ENCODE data around the gene CACNA1H. TPM values are rescaled to one million over a fixed set of nuclear protein-coding genes. Genes with fewer than 3 reads are reported as not detected.

The CACNA1H gene
- total and polyA plus RNA-seq, 11 donors: 1.6 to 14.6 (median 3.2) TPM

- TF ChIP-seq POLR2A (IDR thresholded peaks at IDR 0.05) (no peak), CTCF (IDR thresholded peaks at IDR 0.05) (no peak)
- ATAC-seq (no peak), DNase-seq (no peak)
- no peak overlapping the region for H3K27ac ChIP-seq
- WGBS, 4 donors: 76 to 89% (median 85%) methylated on average over 12 to 17 of the region's 21 CpGs
- intact Hi-C loops (cut with DNase I): no loop called here
- H3K27me3 ChIP-seq: no peaks in the 10 kb centered on the region
- no peaks in the 10 kb centered on the region for H3K36me3 ChIP-seq
- no peak overlapping the region for H3K4me3 ChIP-seq
- H3K9me3 ChIP-seq: no peaks in the 10 kb centered on the region
- no peaks in the 10 kb centered on the region for H3K4me1 ChIP-seq
Observed at GRCh38 chr16:1204933-1205332, 52.0 kb downstream of the CACNA1H start.

- no peak for TF ChIP-seq POLR2A (IDR thresholded peaks at IDR 0.05)
- no peak for TF ChIP-seq CTCF (IDR thresholded peaks at IDR 0.05)
- no peak for DNase-seq
Observed at GRCh38 chr16:1206326-1206725, 53.4 kb downstream of the CACNA1H start.

GRCh38 chr16:1206786-1207185 is 53.9 kb downstream of the CACNA1H start:
- ATAC-seq (no peak), DNase-seq (no peak)
- Histone ChIP-seq H3K36me3 (peaks cover 0 to 4% (median 0%) of the 10 kb centered on the region in 9 donors), H3K4me1 (no peaks in the 10 kb centered on the region), H3K4me3 (no peak overlapping the region), H3K9me3 (no peaks in the 10 kb centered on the region), H3K27me3 (no peaks in the 10 kb centered on the region), H3K27ac (no peak overlapping the region)
- 77 to 84% (median 80%) methylated on average over 14 to 16 of the region's 16 CpGs for WGBS, 4 donors
- intact Hi-C loops (cut with DNase I): no loop called here
- no peak for TF ChIP-seq POLR2A (IDR thresholded peaks at IDR 0.05)
- TF ChIP-seq CTCF (IDR thresholded peaks at IDR 0.05): no peak

More at GRCh38 chr16:1206326-1206725, 53.4 kb downstream of the CACNA1H start:
- Histone ChIP-seq H3K9me3 (no peaks in the 10 kb centered on the region), H3K4me3 (no peak overlapping the region), H3K27me3 (no peaks in the 10 kb centered on the region), H3K36me3 (peaks cover 0 to 4% (median 0%) of the 10 kb centered on the region in 9 donors), H3K27ac (no peak overlapping the region), H3K4me1 (no peaks in the 10 kb centered on the region)
- no peak for ATAC-seq
- intact Hi-C loops (cut with DNase I): no loop called here
- 61 to 69% (median 67%) methylated on average over 5 to 9 of the region's 9 CpGs for WGBS, 4 donors

GRCh38 chr16:1208239-1208830 is 55.4 kb downstream of the CACNA1H start:
- TF ChIP-seq CTCF (IDR thresholded peaks at IDR 0.05) (no peak), POLR2A (IDR thresholded peaks at IDR 0.05) (no peak)
- no peaks in the 10 kb centered on the region for H3K4me1 ChIP-seq
- WGBS, 4 donors: 80 to 83% (median 83%) methylated on average over 21 to 22 of the region's 22 CpGs
- no peak overlapping the region for H3K27ac ChIP-seq
- intact Hi-C loops (cut with DNase I): no loop called here
- ATAC-seq (no peak), DNase-seq (no peak)
- H3K36me3 ChIP-seq: peaks cover 0 to 4% (median 0%) of the 10 kb centered on the region in 9 donors
- no peaks in the 10 kb centered on the region for H3K27me3 ChIP-seq
- H3K9me3 ChIP-seq: no peaks in the 10 kb centered on the region
- no peak overlapping the region for H3K4me3 ChIP-seq

All from heart left ventricle (tissue), 16 donors.